GM12891 (cell line): Measurements from ENCODE around the gene TAF8.

Experiments
- DNase-seq: peaks from one replicate; pipeline ENCODE4 v3.0.0; 2011; ENCODE audit warnings: low spot score; ENCODE audit not compliant: insufficient read length
- FAIRE-seq: peaks from 2 replicates; lab custom pipeline; 2011; peaks lifted over from hg19 to GRCh38; lab: Jason Lieb, UNC
- PAX5 ChIP-seq: IDR thresholded peaks from 2 replicates; pipeline ENCODE4 v1.6.1; 2011; ENCODE audit warnings: low read length, moderate library complexity, mild to moderate bottlenecking; ENCODE audit not compliant: insufficient read depth, severe bottlenecking
- POLR2A ChIP-seq: IDR thresholded peaks from 2 replicates; pipeline ENCODE4 v1.6.1; 2011; ENCODE audit warnings: low read depth, low read length, control low read depth
- POLR2AphosphoS5 ChIP-seq: IDR thresholded peaks from 2 replicates; pipeline ENCODE4 v1.6.1; 2011; ENCODE audit warnings: low read depth, low read length, control low read depth
- POU2F2 ChIP-seq: IDR thresholded peaks from 2 replicates; pipeline ENCODE4 v1.6.1; 2011; ENCODE audit warnings: low read depth, mild to moderate bottlenecking, control low read depth, low read length, moderate library complexity
- SPI1 ChIP-seq: IDR thresholded peaks from 2 replicates; pipeline ENCODE4 v1.6.1; 2011; ENCODE audit warnings: low read depth, low read length, control low read depth
- TAF1 ChIP-seq: IDR thresholded peaks from 2 replicates; pipeline ENCODE4 v1.6.1; 2011; ENCODE audit warnings: low read depth, low read length, control low read depth

Gene TAF8

DNA sequence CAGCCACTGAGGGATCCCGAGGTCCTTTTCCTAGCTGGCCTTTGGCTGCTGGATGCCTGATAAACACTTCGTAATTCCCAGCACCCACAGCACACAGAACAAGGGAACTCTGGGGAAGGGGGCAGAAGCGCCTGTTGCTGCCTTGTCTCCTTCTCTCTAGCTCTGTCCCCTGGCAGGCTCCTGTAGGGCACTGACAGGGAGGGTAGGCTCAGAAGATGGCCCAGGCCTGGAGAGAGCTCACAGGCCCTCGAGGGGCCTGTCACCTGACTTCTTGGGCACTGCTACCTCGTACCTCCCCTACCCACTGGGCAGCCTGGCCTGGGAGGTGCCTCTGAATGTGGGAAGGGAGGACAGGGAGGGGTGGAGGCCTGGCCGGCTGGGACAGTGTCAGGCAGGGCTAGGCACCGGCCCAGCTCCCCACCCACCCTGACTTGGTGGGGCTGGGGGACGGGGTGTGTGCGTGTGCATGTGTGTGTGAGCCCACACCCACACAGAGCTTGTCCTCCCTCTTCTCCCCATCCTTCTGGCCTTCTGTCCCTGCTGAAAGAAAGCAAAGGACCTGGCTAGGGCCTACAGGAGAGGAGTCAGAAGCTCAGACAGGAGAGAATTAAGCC lies 74.0 kb downstream of the TAF8 start:
- FAIRE-seq (no peak), DNase-seq (no peak)
- TF ChIP-seq TAF1 (no peak), PAX5 (no peak), POLR2A (no peak), POLR2AphosphoS5 (no peak), POU2F2 (no peak), SPI1 (no peak)

DNA sequence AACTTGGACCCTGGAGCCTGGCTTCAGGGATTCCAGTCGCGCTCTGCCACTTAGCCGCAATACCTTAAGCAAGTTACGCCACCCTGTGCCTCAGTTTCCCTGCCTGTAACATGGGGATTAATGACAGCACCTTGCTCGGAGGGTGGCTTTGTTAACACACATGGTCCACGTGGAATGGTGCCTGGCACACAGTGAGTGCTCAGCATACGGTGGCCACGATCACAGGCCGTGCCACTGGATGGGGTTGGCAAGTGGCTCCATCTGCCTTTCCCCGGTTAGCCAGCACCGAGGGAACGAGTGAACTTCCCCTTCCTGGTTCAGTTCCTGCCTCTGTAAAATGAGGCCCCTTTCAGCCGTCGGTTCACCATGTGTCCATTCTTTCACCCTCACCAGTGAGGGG lies 74.9 kb downstream of the TAF8 start:
- DNase-seq (no peak), FAIRE-seq (no peak)
- TF ChIP-seq TAF1: no peak
- TF ChIP-seq POU2F2: no peak
- no peak for TF ChIP-seq POLR2AphosphoS5
- TF ChIP-seq PAX5: no peak
- no peak for TF ChIP-seq POLR2A
- TF ChIP-seq SPI1: no peak

DNA sequence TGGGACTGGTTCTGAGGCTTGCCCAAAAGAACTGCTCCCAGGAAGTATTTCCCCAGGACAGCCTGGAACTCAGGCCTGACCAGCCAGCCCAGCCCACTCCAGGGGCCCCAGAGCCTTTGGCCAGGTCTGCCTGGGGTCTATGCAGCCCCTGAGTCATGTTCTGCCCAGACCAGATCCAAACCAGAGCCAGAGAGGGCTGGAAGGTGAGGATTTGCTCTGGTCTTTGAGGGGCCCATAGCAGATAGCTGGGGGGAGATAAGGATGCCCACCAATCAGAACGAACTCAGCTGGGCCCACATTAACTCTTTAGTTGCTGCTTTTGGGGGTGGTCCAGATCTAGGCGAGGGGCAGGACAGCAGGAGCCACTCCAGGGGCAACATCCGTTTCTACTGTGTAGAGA lies 75.3 kb downstream of the TAF8 start:
- FAIRE-seq: no peak
- no peak for TF ChIP-seq PAX5
- TF ChIP-seq POU2F2: no peak
- TF ChIP-seq TAF1: no peak
- TF ChIP-seq SPI1: no peak
- TF ChIP-seq POLR2A: no peak
- TF ChIP-seq POLR2AphosphoS5: no peak
- DNase-seq: no peak

DNA sequence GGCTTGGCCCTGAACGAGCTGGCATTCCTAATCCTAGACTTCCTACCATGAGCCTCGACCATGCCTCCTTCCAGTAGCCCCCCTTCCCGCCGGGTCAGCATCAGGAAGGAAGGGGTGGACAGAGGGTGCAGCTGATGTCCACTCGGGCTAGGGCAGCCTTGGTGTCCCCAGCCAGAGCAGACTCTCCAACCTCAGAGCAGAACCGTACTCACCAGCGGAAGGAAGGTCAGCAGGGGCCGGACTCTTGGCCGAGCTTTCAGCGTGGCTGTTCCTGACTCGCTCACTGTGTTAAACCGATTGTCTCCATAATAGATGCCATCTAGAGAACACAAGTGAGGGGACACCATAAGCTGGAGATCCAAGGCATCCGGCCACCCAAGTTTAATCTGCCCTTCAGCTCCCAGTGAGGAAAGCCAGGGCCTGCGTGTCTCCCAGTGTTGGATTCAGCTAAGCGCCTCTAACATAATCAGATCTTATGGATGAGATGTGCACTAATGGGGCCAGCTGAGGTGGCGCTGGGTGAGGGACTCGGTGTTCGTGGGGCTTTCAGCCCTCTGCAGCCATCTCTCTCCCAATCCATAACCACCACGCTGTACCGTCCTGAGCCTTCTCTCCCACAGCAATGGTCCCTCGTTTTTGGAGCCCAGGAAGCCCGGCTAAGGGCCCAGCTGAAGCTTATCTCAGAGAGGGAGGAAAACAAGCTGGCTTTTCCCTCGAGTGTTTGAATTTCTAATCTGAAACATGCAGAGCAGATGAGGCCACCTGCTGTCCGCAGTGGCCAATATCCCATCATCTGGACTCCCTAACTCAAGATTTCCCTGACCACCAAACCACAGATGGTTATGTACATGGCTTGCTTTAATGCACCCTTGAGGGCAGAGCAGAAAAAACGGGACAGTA lies 78.4 kb downstream of the TAF8 start:
- DNase-seq (no peak), FAIRE-seq (no peak)
- TF ChIP-seq SPI1 (no peak), TAF1 (no peak), POLR2AphosphoS5 (no peak), POLR2A (no peak), POU2F2 (no peak), PAX5 (no peak)

DNA sequence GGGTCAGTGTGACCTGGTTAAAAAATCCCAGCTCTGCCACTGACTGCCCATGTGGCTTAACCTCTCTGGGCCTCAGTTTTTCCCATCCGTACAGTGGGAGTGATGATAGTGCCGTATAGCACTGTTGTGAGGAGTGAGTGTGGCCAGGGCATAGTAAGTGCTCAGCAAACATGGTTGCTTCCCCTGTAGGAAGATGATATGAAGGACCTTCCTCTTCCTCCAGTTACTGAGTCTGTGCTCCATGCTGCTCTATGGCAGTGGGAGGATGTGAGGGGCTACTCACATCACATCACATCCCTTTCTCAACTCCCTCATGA lies 79.0 kb downstream of the TAF8 start:
- TF ChIP-seq TAF1: no peak
- no peak for TF ChIP-seq PAX5
- no peak for TF ChIP-seq SPI1
- no peak for TF ChIP-seq POLR2AphosphoS5
- DNase-seq (no peak), FAIRE-seq (no peak)

DNA sequence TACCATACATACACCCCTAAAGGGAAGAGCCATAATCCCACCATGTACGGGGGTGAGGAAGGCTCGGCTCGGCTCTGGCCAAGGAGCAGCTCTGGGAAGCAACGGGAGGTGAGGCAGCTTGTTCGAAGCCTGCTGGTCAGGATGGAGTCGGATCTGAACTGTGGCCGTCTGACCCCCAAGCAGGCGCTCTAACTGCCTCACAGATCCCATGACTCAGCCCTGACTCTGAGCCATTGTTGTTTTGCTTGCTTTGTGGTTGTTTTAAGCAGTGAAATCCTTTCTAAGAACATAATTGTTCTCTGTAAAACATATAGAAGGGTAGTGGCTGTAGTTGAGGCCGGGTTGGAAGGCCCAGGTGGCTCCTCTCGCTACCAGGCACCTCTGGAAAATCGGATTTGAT lies 81.2 kb downstream of the TAF8 start:
- TF ChIP-seq PAX5 (no peak), SPI1 (no peak), POLR2A (no peak), TAF1 (no peak), POU2F2 (no peak), POLR2AphosphoS5 (no peak)
- FAIRE-seq (no peak), DNase-seq (no peak)

DNA sequence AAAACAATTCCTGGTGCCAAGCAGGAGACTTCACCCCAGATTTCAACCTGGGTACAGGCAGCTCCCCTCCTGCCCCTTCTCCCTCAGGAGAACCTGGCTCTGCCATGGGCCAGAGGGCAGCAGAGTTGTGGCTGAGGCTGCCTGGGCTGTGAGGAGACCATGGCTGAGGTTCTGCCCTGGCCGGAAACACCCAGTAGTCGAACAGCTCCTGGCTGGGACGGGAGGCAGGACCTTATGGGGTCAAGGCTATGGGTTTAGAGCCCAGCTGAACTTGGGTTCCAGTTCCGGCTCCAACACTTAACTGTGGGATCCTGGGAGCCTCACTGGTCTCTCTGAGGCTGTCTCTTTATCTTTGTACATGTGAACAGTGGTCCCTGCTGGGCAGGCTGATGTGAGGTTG lies 83.6 kb downstream of the TAF8 start:
- TF ChIP-seq PAX5 (no peak), TAF1 (no peak), POLR2A (no peak), POU2F2 (no peak), SPI1 (no peak), POLR2AphosphoS5 (no peak)
- FAIRE-seq (no peak), DNase-seq (no peak)

DNA sequence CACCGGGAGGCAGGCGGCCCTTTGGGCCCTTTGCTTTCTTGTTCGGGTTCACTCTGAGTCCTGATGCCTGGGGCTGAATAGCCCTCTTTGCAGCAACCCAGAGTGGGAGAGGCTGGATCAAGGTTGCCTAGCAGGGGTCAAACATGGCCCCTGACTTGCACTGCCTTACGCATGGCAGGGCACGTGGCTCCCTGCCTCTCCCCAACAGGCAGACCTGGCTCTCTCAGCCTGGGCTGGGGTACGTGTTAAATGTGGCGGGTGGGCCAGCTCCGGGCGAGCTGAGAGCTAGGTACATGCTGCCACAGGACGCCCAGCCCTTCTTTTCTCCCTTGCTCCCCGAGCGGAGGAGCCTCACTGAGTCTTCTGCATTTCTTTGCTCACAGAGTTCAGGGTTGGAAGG lies 84.8 kb downstream of the TAF8 start:
- DNase-seq (no peak), FAIRE-seq (no peak)
- TF ChIP-seq TAF1 (no peak), SPI1 (no peak), POLR2A (no peak), POU2F2 (no peak), PAX5 (no peak), POLR2AphosphoS5 (no peak)

DNA sequence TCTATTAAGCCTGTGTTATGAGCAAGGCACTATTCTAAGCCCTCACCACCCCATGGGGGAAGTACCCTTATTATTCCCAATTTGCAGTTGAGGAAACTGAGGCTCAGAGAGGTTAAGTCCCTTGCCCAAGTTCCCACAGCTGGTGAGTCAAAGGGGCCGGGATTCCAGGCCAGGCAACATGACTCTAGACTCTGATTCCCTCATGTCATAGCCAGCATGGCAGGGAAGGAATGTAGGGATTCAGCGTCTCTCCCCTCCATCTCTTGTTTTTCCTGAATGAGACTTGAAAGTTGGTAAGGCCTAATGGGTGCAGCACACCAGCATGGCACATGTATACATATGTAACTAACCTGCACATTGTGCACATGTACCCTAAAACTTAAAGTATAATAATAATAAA lies 85.4 kb downstream of the TAF8 start:
- FAIRE-seq (no peak), DNase-seq (no peak)
- no peak for TF ChIP-seq TAF1
- no peak for TF ChIP-seq PAX5
- no peak for TF ChIP-seq POLR2AphosphoS5

DNA sequence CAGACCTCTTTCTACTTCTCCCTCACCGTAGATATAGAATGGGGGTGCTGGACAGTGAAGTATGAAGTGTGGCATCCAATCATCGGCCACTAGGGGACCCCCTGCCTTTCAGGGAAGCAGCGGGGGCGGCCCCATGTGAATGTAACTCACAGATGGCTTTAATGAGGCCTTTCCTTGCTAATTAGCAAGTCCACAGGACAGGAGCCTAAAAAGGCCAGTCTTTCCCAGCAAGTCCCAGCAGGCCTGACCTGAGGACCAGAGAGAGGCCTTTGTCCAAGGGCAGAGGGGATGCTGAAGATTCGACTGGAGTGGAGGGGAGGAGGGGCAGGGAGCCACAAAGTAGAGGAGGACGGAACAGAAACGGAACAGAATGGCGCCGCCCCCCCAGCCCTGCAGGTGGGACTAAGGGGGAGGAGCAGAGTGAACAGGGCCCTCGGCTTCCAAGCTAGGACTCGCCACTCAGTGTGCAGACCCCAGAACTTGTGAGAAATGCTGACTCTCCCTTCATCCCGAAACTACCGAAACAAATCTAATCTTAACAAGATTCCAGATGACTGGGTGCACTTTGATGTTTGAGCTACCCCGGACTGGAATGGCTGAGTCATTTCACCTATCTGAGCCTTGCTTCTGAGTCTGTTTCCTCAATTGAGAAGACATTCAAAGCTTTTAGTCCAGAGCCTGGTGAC lies 86.3 kb downstream of the TAF8 start:
- no peak for TF ChIP-seq TAF1
- no peak for TF ChIP-seq POU2F2
- TF ChIP-seq PAX5: no peak
- no peak for TF ChIP-seq POLR2A
- peak; percentile 27; the same call in 1 of the 2 replicates for TF ChIP-seq SPI1
- TF ChIP-seq POLR2AphosphoS5: no peak
- FAIRE-seq: peak; percentile 38
- peak; percentile 72 for DNase-seq
